Renal cortex interstitium (tissue), 11 donors: ENCODE results near the gene MARK4. TPM values are rescaled to one million over a fixed set of nuclear protein-coding genes. Genes with fewer than 3 reads are reported as not detected.
"Not testable (repeated sequence)": the region's sequence is repeated elsewhere in the genome, so short reads cannot be mapped to it uniquely, and the experiment has no call there.

Experiments
- DNase-seq, 11 donors: peaks; one replicate each; pipeline ENCODE4 v3.0.0-alpha.2; 2013; ENCODE audit warnings: low read depth in 9 of 11, low spot score in 4 of 11; ENCODE audit errors: extremely low read depth in 1 of 11
- polyA plus RNA-seq, 3 donors: library from polyadenylated mRNA; unstranded; fragments of 120-200 nt; gene quantifications; one replicate each; pipeline ENCODE4 v1.2.1, GENCODE V29; 2013; ENCODE audit not compliant: insufficient read length in 3 of 3

The MARK4 gene
- polyA plus RNA-seq, 3 donors, result 39.0 to 43.3 (median 42.4) TPM

DNA sequence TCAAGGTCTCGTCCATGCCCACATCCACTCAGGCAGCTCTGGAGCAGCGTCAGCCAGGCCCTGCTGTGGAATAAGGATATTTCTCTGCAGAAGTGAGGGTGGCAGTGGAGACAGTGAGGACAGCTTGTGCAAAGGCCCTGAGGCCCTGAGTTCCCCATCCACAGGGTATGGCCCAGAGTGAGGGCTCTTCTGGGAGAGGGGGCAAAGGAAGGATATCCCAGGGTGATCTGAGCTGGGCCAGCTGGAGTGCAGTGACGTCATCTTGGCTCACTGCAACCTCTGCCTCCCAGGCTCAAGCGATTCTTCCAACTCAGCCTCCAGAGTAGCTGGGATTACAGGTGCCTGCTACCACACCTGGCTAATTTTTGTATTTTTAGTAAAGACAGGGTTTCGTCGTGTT lies 11.5 kb downstream of the MARK4 start:
- no peak for DNase-seq

- no peak for DNase-seq
Observed at GRCh38 chr19:45263013-45263412, 11.9 kb downstream of the MARK4 start.

DNA sequence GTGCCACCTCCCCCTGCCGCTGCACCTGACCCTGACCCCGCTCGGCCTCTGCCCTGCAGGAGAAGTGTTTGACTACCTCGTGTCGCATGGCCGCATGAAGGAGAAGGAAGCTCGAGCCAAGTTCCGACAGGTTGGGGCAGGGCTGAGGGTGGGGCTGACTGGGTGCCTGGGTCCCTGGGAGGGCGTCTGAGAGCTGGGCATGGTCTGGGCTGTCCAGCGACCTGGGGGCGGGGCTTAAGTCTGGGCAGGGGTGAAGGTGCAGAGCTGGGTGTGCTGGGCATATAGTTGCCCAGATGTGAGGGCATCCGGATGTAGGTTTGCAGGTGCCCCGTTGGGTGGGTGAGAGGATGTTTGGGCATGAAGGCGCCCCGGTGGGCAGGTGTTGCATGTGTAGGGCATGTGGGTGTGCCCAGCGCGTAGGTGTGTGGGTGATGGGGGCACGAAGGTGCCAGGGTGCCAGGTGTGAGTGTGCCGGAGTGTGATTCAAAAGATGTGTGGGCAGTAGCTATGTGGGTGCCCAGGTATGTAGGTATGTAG lies 13.8 kb downstream of the MARK4 start:
- no peak for DNase-seq

- no peak for DNase-seq
Observed at GRCh38 chr19:45265375-45265774, 14.3 kb downstream of the MARK4 start.

GRCh38 chr19:45267296-45267695 lies 16.2 kb downstream of the MARK4 start:
- DNase-seq, result no peak

DNA sequence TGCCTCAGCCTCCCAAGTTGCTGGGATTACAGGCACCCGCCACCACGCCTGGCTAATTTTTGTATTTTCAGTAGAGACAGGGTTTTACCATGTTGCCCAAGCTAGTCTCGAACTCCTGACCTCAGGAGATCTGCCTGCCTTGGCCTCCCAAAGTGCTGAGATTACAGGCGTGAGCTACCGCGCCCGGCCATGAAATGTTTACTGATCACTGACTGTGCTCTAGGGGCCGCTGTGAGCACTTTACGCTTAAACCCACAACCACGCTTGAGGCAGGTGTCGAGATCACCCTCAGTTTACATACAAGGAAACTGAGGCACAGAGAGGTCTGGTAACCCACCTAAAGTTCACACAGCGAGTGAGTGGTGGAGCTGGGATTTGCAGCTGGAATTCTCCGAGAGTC lies 18.9 kb downstream of the MARK4 start:
- DNase-seq, result not testable (repeated sequence)

DNA sequence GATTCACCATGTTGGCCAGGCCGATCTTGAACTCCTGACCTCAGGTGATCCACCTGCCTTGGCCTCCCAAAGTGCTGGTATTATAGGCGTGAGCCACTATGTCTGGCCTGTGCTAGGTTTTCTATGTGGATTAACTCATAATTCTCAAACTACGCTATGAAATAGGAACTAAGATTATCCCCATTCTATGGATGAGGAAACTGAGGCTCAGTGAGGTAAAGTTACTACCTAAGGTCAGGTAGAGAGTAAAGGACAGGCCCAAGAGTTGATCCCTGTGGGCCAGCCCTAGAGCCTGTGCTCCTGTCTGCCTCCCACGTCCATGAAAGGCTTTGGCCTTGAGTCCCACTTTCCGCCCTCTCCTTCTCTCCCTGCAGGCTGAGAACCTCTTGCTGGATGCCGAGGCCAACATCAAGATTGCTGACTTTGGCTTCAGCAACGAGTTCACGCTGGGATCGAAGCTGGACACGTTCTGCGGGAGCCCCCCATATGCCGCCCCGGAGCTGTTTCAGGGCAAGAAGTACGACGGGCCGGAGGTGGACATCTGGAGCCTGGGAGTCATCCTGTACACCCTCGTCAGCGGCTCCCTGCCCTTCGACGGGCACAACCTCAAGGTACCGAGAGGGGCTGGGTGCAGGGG lies 20.1 kb downstream of the MARK4 start:
- no peak for DNase-seq

- no peak for DNase-seq
Observed at GRCh38 chr19:45271735-45272108, 20.7 kb downstream of the MARK4 start.

GRCh38 chr19:45273521-45273855 lies 22.4 kb downstream of the MARK4 start:
- no peak for DNase-seq

- no peak for DNase-seq
Observed at GRCh38 chr19:45275370-45275971, 24.4 kb downstream of the MARK4 start.

- no peak for DNase-seq
Observed at GRCh38 chr19:45276284-45276687, 25.2 kb downstream of the MARK4 start.

GRCh38 chr19:45278087-45278486 lies 27.0 kb downstream of the MARK4 start:
- DNase-seq, result no peak

DNA sequence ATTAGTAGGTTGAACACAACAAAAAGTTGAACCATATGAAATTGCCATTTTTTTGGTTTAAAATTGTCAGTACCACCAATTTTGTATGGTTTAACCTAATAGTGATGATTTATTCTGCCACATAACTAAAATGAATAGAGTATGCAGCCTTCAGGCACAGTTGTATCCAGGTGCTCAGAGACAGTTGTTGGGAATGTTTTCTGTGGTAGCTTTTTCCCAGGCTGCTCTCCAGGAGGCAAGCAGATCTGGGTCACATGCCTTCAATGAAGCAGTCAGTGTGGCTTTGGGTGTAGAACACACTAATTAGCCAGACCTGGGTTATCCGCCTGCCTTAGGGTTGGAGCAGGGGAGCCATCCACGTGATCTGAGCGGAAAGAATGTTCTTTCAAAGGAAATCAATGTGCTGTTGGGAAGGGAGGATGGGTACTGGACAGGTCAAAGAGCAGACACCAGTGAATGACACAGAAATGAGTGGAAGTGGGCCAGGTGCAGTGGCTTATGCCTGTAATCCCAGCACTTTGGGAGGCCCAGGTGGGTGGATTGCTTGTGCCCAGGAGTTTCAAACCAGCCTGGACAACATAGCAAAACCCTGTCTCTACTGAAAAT lies 28.6 kb downstream of the MARK4 start:
- DNase-seq, result no peak

GRCh38 chr19:45280471-45280961 lies 29.4 kb downstream of the MARK4 start:
- no peak for DNase-seq

DNA sequence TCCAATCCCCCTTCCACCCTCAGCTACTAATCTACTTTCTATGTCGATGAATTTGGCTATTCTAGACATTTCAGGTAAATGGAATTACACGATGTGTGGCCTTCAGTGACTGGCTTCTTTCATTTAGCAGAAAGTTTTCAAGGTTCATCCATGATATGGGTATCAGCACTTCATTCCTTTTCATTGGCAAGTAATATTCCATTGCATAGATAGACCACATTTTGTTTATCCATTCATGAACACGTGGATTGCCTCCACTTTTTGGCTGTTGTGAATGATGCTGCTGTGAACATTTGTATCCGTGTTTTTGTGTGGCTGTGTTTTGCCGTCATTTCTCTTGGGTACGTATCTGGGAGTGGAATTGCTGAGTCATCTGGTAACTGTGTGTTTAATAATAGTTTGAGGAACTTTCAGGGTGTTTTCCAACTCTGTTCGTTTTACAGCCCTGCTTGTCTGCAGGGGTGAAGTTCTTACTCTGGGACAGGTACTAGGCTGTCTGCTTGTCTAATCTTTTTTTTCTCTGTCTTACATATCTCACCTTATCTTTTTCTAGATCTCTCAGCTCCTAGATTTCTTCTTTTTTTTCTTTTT lies 32.5 kb downstream of the MARK4 start:
- no peak for DNase-seq

GRCh38 chr19:45290381-45290931 lies 39.4 kb downstream of the MARK4 start:
- DNase-seq, result no peak

DNA sequence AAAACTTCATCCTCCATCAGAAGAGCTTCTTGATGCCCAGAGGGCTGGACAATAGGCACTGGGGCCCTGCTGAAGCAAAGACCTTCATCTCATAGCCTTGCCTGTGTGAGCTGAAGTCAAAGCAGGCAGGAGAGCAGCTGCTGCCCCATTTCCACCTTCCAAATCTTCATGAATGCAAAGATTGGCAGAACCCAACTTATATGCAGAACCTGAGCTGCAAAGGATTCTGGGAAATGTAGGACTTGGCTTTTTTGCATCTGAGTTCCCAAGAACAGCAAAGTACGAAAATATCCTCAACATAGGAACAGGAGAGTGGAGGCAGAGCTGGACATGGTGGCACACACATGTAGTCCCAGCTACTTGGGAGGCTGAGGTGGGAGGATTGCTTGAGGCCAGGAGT lies 40.8 kb downstream of the MARK4 start:
- no peak for DNase-seq

- no peak for DNase-seq
Observed at GRCh38 chr19:45293682-45294081, 42.6 kb downstream of the MARK4 start.

DNA sequence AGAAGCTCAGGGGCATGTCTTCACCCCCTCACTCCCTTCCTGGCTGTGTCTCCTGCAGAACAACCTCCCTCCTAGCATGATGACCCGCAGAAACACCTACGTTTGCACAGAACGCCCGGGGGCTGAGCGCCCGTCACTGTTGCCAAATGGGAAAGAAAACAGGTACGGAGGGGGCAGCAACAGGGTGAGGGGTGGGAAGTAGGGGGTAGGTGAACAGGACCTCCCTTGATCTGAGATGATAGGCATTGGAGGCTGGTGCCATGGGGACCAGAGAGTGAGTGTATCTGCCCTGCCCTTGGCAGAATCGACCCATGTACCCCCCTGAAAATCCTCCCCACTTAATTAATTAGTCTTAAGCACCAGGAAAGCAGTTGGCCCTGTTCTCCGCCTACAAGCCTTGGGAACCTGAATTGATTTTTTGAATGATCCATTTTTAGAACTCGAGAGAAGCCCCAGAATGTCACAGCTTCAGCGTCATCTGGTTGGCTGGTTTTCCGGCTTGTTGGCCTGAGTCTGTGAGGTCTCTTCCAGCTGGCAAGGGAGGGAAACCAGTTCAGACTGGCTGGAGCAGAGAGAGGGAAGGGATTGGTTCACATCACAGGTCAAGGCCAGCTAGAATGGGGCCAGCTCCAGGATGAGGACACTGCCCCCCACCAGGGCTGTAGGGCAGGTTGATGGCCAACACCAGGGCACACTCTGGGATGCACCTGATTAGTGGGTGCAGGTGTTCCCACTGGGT lies 43.4 kb downstream of the MARK4 start:
- no peak for DNase-seq
